ENCODE results near the gene KL. TPM values are rescaled to one million over a fixed set of nuclear protein-coding genes. Genes with fewer than 3 reads are reported as not detected.

KL gene
- total RNA-seq, 1 experiment from 2014 or later, result not detected

DNA sequence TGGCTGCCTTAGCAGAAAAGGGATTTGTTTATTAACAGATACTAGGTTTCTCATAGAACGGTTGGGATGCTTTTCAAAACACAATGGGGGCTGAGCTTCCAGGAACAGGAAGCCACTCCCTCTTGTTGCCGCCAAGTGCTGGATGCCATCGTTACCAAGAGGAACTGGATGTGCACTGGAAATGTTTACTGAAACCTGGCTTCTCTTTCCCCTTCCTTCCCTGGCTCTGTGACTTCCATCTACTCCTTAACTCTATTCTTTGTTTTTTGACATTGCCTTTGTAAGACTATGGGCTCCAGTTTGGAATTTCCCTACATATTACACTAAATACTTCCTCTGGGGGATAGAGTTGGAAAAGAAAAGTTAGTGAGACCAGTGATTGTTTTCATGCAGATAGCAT lies 11.7 kb upstream of the KL start:
- DNase-seq (ENCODE audit: low read depth), result no peak

DNA sequence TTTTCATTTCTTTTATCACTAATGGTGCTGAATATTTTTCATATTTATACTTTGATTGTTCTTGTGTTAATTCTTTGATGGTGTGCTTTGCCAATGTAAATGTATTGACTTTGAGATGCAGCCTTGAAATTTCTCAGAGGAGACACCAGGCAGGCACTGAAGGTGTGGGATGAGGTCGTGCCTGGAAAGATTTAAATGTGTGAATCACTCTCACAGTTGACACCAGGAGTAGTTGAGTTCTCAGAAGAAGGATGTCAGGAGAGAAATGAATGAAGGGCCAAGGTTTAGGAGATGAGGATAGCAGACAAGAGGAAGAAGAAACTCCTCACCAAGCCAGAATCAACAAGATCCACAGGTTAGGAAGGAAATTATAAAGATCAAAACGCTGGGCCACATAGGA lies 10.1 kb upstream of the KL start:
- DNase-seq (ENCODE audit: low read depth), result no peak

DNA sequence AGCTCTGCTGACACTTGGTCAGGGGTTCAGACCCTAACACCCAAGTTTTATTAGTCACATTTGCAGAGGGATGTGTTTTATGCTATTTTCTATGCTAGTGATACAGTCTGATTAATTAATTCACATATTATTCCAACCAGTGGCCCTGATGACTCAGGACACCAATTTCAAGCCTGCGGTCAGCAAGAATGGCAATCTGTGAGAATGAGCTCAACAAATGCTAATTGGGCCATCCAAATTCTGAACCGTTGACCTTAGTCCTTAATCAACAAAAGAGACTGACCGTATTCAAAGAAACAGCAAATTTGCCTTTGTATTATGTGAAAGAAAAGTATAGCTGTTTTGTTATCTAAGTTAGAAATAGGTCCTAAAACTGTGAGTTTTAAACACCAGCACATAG lies 9.6 kb upstream of the KL start:
- no peak for DNase-seq (ENCODE audit: low read depth)

DNA sequence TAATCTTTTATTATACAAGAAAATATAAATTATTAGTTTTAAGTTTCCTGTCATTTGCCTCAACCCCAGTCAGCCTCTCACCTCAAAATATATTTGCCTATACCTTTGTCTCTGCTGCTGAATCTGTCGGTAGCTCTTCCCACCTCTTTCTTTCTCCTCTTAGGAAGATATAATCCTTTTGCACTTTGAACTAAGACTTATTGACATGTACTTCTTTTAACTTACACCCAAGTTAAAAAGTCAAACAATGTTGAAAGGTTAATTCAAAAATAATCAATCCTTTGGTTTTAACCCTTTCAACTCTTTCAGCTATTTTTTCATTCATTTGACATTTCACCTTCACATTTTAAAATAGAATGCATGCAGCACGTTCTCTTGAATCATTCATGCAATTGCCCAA lies 9.0 kb upstream of the KL start:
- DNase-seq (ENCODE audit: low read depth), result no peak

DNA sequence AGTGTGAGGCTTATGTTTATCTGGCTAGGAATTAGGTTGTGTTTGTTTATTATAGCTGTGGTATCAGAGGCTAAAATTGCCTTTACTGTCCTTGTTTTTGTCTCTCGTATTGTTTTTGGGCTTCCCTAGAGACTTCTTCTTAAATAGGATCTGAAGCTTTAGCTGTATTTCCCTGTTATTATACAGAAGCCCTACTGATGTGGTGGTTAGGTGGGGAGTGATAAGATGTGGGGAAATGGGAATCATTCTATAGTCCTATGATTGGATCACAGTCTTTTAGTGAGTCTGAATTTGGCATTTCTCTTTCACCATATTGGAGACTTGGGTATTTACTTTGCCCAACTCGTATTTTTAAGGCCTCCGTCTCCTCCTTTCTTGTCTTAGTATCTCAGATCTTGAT lies 8.3 kb upstream of the KL start:
- no peak for DNase-seq (ENCODE audit: low read depth)

DNA sequence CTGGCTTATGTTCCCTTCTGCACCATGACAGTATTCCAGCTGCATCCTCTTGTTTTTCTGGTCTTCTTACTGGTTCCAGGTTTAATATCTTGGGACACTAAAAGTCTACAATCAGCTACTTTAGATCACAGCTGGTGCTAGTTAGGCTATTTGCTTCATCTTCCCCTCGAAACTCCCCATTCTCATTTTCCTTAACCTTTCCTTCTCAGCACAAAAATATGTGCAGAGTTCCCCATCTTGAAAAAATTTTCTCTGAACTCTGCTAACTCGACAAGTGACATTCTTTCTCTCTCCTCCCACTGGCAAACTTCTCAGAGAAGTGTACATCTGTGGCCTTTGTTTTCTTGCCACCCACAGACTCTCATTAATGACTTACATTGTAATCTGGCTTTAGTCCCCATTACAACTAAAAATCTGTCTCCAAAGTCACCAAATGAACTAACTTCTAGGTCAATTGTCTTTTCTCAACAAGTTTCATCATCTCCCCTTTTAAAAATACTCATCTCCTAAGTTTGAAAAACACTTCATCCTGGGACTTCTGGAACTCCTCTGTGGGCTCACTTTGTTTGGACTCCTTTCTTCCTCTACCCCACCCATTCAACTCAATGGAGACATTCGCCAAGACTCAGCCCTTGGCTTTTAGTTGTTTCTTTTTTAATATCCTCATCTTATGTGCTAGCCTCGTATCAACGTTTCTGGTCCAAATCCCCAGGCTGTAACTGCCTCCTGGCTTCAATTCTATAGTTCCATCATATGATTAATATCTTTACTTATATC lies 7.1 kb upstream of the KL start:
- DNase-seq (ENCODE audit: low read depth), result no peak

DNA sequence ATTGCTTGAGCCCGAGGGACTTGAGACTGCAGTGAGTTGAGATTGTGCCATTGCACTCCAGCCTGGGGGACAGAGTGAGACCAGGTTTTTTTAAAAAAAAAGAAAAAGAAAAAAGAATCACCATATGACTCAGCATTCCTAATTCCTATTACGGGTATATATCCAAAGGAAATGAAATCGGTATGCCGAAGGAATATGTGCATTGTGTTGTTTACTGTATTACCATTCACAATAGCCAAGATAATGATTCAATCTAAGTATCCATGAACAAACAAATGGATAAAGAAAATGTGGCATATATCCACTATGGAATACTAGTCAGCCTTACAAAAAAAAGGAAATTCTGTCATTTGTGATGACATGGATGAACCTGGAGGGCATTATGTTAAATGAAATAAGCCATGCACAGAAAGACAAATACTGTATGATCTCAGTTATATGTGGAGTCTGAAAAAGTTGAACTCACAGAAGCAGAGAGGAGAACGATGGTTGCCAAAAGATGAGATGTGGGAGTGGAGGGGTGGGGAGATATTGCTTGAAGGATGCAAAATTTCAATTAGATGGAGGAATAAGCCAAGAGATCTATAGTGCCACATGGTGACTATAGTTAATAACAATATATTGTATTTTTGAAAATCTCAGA lies 4.3 kb upstream of the KL start:
- DNase-seq (ENCODE audit: low read depth), result no peak

DNA sequence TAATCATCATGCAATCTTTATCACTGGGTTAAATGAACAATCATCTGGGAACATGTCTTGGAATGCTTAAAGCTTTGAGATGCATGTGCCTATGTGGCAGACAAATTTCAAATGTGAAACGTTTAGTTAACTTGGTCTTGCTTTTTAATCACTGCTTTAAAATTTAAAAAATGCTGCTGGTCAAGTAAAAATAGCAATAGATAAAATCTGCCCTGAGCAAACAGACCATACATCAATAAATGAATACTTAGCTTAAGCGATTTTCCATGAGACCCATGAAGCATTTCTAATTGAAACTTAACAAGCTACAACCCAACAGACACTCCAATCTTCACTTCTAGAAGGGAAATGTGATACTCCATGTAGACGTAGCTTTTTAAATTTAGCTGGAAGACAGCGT lies 1.9 kb upstream of the KL start:
- no peak for DNase-seq (ENCODE audit: low read depth)

DNA sequence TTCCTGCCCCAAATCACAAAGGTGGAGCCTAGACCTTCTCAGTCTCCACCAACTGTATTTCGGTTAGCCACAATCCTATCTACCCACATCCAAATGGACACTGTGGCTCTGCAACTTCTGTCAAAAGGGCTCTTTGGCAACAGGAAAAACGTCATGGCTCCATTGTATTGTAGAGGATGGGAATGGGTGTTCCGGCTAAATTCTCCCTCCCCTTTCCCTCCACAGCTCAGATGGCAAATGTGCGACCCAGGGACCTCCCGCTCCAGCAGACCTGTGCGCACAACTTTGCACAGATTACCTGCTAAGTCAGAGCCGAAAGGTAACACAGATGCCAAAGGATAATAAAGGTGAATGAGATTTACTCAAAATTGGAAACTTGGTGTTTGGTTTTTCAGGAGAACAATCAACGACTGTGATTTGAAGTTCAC lies 968 bp upstream of the KL start:
- no peak for DNase-seq (ENCODE audit: low read depth)

DNA sequence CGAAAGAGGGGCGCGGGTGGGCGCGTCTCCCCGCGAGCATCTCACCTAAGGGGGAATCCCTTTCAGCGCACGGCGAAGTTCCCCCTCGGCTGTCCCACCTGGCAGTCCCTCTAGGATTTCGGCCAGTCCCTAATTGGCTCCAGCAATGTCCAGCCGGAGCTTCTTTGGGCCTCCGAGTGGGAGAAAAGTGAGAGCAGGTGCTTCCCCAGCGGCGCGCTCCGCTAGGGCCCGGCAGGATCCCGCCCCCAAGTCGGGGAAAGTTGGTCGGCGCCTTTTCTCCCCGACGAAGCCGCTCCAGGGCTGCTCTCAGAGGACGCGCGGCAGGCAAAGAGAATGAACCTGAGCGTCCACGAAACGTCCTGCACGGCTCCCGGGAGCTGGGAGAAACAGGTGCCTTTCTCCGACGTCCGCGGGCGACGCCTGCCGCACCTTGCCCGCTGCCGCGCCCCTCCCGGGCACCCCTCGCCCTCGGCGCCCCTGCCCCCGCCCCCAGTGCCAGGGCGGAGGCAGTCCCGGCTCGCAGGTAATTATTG lies 366 bp upstream of the KL start:
- no peak for DNase-seq (ENCODE audit: low read depth)

DNA sequence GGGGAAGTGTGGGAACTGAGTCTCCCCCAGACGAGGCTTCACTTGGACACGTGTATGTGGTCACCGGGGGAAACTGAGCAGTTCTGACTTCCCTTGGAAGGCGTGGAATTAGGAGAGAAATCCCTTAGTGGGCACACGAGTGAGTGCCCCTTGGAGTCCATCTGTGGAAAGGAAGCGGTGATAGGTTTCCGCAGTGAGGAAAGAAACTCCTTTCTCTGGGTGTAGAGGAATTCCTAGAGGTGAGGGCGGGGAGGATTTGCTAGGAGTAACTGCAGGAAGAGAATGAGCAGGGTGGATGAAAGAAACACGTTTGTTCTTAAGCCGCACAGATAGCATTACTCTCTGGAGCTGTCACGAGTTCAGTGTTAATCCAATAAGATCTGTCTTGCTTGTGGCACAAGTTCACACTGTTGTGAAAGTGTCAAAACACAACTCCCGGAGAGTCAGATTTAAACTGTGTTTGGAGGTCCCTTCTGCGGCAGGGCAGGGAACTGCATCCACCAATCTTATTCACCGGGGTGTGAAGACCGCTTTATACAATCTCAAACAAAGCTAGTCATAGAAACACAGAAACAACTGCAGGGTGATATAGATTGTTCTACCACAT lies 1.2 kb downstream of the KL start:
- DNase-seq (ENCODE audit: low read depth), result no peak

DNA sequence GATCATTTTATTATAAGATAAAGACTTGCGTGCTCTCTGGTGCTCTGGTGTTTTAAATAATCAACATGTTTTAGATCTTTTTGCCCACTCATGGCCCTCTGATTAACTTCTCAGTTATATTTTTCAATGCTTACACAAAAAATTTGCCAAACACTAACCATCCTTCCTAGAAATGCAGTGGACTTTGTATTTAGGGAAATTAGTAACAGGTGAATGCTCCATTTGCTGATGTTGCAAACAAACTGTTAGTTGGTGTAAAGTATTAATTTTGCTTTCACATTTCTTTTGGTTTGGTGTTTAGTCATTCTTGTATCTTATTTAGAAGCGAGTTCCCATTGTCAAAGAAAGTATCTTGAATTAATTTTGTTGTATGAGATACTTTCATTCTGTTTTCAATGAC lies 2.7 kb downstream of the KL start:
- no peak for DNase-seq (ENCODE audit: low read depth)

DNA sequence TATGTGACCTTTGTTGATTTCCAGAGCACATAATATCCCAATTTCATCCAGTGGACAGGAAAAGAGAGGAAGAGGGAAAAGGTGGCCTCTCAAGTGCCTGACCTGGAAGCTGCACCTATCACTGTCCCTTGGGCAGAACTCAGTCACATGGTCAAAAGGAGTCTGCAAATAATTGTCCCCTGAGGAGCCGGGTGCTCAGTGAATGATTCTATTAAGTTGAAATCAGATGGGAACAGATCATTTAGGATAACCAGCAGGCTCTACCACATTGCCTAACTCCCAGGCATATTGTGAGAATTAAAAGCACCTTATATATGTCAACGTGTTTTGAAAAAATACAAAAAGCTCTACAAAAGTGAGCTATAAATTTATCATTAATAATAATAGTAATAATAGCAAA lies 6.8 kb downstream of the KL start:
- DNase-seq (ENCODE audit: low read depth), result no peak

DNA sequence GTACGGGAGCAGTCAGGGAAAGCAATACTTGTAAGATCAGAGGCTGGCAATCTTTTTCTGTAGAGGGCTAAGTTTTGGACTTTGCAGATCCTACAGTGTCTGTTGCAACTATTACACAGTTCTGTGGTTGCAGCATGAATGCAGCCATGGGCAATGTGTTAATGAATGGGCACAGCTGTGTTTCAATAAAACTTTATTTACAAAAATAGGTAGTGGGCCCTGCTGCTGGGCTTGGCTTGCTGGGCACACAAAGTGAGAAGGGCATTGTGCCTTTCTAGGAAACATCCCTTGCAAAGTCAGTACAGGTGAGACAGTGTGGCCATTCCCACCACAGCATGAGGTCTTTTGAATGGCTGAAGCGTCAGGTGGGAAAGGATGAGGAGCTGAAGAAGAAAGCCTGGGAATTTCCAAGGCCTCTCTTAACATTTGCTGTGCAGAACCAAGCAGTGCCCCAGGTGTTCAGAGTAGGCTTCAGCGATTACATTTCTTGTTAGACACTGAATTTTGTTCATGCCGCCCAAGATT lies 9.1 kb downstream of the KL start:
- no peak for DNase-seq (ENCODE audit: low read depth)

DNA sequence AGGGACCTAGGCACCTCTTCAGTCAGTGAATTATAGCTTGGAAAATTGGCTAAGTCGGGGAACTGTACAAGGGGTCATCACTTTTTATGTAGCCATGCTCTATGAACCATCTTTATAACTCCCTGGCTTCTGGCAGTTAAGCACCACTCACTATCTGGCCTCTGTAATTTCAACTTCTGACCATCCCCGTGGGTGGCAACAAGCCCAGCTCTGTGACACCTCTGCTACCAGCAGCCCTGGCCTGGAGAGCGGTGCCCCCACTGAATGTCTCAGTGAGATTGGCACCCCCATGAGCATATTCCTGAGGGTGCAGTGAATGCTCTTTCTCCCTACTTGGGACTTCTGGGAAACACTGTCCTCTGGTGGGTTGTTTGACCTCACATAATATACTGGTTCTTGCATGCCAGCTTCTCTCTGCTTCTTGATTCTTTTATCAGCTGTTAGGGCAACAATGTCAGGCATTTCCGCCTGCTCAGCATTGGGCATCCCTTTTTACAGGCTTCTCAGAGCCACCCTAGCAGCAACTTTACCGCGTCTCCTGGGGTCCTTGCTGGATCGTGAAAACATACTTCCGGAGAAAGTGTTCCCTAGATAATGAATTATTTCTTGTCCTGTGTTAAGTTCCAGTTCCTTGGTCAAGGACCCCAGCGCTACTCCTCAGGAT lies 10.4 kb downstream of the KL start:
- no peak for DNase-seq (ENCODE audit: low read depth)

DNA sequence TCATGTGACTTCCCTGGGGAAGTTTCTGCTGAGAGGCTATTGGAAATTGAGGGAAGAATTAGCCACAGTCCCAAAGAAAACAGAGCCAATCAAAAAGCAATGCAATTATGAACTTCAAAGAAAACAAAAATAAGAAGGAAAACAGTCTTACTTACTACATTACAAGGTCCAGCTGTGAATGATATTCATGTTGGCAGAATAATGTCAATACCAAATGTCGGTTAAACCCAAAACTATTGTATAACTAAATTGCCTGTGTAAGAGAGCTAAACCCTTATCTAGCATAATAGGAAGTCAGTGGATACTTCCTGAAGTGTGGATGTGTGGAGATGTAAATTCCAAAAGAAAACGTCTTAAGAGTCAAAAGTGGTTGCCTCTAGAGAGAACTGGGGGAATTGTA lies 12.4 kb downstream of the KL start:
- DNase-seq (ENCODE audit: low read depth), result no peak

DNA sequence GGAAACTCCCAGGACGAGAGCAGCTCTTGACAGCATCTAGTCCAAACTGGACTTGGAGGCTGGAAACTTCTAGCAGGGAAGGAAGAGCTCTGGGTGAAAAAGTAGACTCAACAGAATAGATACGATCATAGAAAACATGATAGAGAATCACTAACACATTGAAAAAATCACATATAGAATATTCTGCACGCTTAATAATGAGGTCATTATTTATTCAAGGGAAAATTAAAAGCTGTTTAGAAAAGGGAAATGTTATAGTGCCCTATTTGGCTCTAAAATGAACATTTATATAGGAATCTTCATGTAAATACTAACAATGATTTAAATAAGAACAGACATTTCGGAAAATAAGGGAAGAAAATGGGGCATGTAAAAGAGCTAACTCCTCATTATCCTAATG lies 15.1 kb downstream of the KL start:
- DNase-seq (ENCODE audit: low read depth), result no peak

DNA sequence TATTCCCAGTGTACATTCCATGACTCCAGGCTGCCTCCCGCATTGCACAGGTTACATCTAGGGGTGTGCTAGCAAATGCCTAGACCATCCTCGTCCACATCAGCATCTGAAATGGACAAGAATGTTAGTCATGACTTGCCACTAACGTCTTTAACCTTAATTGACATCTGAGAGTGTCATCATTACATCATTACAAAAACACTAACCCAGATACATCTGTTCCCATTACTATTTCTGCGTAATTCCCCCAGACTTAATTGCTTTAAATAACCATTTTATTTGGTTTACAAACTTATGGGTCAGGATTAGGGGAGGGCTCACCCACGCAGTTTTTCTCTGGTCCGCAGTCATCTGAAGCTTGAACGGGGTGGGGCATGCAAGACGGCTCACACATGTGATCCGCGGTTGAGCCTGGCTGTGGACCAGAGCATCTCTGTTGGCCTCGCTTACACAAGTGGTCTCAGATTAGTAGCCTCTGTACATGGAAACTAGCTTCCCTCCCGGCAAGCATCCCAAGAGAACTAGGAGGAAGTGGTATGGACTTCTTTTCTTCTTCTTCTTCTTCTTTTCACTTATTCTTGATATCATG lies 15.9 kb downstream of the KL start:
- peak; percentile 11 for DNase-seq (ENCODE audit: low read depth)

DNA sequence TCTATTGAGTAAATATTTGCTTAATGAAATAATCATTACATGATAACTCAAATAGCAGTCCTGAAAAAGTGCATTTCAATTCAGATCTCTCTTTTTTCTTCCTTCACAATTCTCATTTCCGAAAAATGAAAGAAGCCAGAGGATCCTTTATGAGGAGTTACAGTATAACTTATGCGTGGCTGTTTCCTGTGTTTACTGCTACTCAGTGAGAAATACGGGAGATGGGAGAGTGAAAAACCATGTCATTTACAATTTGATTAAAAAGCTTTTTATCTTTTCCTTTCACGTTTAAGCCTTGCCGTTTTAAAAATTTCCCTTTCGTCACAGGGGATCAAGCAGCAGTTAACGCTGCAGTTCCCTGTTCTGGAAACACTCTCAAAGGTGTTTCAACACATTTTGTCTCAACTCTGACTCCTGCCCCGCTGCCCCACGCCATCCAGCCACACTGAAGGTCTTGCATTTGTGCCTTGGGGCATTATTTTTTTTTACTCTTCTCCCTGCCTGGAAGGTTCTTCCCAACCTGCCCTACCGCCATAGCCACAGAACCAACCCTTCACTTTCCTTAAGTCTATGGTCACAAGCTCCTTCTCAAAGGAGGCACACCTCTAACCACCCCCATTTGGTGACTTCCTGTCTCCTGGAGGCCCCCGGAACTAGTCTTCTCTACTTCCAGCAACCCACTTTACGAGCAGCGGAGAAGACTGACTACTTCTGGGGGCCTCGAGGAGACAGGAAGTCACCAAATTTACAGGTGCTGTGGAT lies 17.0 kb downstream of the KL start:
- no peak for DNase-seq (ENCODE audit: low read depth)

DNA sequence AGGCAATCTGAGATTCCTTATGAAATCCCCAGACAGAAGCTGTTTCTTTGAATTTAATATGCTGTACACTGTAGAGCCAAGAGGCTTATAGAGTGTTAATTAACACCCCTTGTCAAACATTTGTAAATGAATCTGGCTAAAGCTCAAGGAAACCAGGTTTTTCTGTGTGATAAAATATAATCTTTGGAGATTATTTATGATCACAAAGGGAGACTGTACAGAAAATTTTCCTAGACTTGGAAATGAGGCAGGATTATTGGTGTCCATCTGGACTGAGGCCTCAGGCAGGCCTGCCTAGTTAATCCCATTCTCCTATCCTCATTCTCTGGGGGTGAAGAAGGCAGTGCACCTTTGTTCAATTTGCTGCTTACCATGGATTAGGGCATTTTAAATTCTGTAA lies 17.8 kb downstream of the KL start:
- no peak for DNase-seq (ENCODE audit: low read depth)

DNA sequence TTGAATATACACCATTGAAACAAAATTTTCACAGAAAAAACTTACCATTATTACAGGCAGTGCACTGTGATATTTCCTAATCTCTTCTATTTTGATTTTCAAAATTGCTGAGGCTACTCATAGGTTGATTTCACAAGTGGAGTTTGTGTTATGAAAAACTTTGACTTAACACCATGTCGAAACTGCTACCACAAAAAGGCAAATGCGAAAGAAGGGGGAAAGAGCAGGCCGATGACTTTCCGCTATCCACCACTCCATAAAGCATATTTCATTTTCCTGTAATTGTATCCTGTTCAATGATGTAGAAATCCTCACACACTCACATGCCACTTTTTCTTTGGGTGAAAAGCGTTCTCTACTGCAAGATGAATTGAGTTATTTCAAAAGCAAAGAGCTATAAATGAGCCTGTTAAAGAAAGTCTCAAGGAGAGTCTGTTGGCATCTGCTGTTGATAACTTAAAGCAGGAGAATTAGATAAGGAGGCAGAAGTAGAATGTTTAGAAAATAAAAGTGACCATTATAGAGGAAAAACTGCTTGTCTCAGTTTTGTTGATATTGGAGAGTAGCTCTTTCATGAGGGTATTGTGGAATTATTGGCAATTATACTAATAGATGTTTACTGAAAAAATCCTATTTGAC lies 18.8 kb downstream of the KL start:
- DNase-seq (ENCODE audit: low read depth), result no peak
